Sigmoid colon (tissue), 4 donors: Measurements from ENCODE around the gene ARHGAP15.

Source experiments
- EP300 ChIP-seq, 4 donors: sonication (generic); formaldehyde crosslinking; IDR thresholded peaks; one replicate each; pipeline ENCODE4 v1.6.1; 2017; ENCODE audit warnings: antibody characterized with exemption in 4 of 4
- POLR2A ChIP-seq, 2 donors: fragments of 450-650 bp; IDR thresholded peaks; one replicate each; pipeline ENCODE4 v1.6.1; 2016; ENCODE audit warnings: antibody characterized with exemption in 2 of 2, mild to moderate bottlenecking in 2 of 2, moderate library complexity in 2 of 2
- POLR2AphosphoS5 ChIP-seq, 4 donors: sonication (generic); formaldehyde crosslinking; IDR thresholded peaks; one replicate each; pipeline ENCODE4 v1.6.1; 2017; ENCODE audit warnings: antibody characterized with exemption in 4 of 4
- TF ChIP-seq, protein P1 (sequence below), 4 experiments: fragments of 450-650 bp in 3 of 4; fragments of 200-600 bp in 1 of 4; IDR thresholded peaks; one replicate each; pipeline ENCODE4 v1.5.1; 2016 to 2019; ENCODE audit warnings: antibody characterized with exemption in 4 of 4, mild to moderate bottlenecking in 3 of 4, moderate library complexity in 2 of 4

DNA sequence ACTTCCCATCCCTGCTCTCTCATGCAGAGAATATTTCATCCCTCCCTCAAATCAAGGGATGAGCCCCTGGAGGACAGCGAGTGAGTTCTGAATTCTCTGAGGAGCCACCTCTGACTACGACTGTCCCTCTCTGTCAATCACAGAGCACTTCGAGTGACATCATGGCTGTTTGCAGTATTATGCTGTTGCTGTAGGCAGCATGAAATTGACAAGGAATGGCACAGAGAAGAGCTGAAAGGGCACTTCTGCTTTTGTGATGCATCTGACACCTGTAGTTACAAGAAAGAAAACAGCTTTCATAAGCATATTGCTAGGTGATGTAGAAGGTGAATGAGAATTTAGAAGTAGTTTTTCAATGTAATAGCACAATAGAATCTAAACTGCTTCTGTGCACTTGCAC is 166.9 kb downstream of the ARHGAP15 start:
- TF ChIP-seq, protein P1, sequence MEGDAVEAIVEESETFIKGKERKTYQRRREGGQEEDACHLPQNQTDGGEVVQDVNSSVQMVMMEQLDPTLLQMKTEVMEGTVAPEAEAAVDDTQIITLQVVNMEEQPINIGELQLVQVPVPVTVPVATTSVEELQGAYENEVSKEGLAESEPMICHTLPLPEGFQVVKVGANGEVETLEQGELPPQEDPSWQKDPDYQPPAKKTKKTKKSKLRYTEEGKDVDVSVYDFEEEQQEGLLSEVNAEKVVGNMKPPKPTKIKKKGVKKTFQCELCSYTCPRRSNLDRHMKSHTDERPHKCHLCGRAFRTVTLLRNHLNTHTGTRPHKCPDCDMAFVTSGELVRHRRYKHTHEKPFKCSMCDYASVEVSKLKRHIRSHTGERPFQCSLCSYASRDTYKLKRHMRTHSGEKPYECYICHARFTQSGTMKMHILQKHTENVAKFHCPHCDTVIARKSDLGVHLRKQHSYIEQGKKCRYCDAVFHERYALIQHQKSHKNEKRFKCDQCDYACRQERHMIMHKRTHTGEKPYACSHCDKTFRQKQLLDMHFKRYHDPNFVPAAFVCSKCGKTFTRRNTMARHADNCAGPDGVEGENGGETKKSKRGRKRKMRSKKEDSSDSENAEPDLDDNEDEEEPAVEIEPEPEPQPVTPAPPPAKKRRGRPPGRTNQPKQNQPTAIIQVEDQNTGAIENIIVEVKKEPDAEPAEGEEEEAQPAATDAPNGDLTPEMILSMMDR (IDR thresholded peaks at IDR 0.05) = no peak
- TF ChIP-seq POLR2A (IDR thresholded peaks at IDR 0.05) = no peak
- TF ChIP-seq POLR2AphosphoS5 (IDR thresholded peaks at IDR 0.05) = no peak
- no peak for TF ChIP-seq EP300 (IDR thresholded peaks at IDR 0.05)
